ENCODE measurements around the gene DMD.

DNA sequence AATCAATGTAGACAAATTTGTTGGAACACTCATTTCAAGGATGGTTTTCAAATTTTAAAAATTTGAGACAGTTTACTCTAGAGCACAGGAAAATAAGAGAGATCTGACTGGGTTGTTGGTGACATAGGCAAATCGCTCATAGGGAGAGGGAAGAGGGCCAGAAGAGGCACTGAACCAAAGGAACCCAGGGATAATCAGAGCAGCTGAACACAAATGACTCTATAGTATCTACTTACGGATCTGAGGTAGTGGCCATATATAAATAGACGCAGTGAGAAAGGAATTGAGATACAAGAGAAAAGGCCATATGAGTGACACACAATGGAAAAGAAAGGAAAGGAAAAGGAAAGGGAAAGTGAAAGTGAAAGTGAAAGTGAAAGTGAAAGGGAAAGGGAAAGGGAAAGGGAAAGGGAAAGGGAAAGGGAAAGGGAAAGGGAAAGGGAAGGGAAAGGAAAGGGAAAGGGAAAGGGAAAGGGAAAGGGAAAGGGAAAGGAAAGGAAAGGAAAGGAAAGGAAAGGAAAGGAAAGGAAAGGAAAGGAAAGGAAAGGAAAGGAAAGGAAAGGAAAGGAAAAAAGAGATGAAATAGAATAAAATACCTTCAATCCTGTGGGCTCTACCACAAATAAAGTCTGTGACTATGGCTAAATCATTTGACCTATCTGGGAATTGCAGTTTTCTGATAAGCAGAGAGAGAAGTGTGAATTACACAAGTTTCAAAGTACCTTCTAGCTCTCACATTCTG is 759.2 kb downstream of the DMD start:
- TF ChIP-seq CTCF (IDR thresholded peaks at IDR 0.05; ENCODE audit: control extremely low read depth in 1 of 3, insufficient read depth in 1 of 3, low read depth in 1 of 3, low read length in 3 of 3) (no peak), POLR2A (IDR thresholded peaks at IDR 0.05; ENCODE audit: control extremely low read depth in 1 of 2, low read depth in 2 of 2, low read length in 2 of 2) (no peak)

All from H1 (cell line).